H9 (cell line): ENCODE data around the gene SHISA3. TPM values are rescaled to one million over a fixed set of nuclear protein-coding genes. Genes with fewer than 3 reads are reported as not detected.

Experiments used
- DNase-seq: peaks from one replicate; pipeline ENCODE4 v3.0.0-alpha.2; 2017
- H2AFZ ChIP-seq: one replicate; pipeline ENCODE4 v1.6.1; 2013; ENCODE audit warnings: mild to moderate bottlenecking, low read length, control low read depth, moderate library complexity
- H2AK5ac ChIP-seq: 2 replicates; pipeline ENCODE4 v1.6.1; 2013; ENCODE audit warnings: low read length, control low read depth, mixed read lengths; ENCODE audit not compliant: insufficient read length
- H2BK120ac ChIP-seq: one replicate; pipeline ENCODE4 v1.6.1; 2013; ENCODE audit warnings: low read depth, mild to moderate bottlenecking, low read length, control low read depth, inconsistent platforms; ENCODE audit not compliant: poor library complexity, severe bottlenecking
- H2BK12ac ChIP-seq: 2 replicates; pipeline ENCODE4 v1.6.1; 2013; ENCODE audit warnings: low read length, control low read depth, mixed read lengths, low read depth; ENCODE audit not compliant: insufficient read length
- H2BK15ac ChIP-seq: 2 replicates; pipeline ENCODE4 v1.6.1; 2013; ENCODE audit warnings: low read depth, low read length, control low read depth
- H2BK20ac ChIP-seq: one replicate; pipeline ENCODE4 v1.6.1; 2013; ENCODE audit warnings: low read depth, mild to moderate bottlenecking, low read length, control low read depth, inconsistent platforms; ENCODE audit not compliant: poor library complexity, severe bottlenecking
- H2BK5ac ChIP-seq: 2 replicates; pipeline ENCODE4 v1.6.1; 2013; ENCODE audit warnings: low read length, control low read depth, mixed read lengths; ENCODE audit not compliant: insufficient read length
- H3K14ac ChIP-seq: 2 replicates; pipeline ENCODE4 v1.6.1; 2013; ENCODE audit warnings: low read length, control low read depth; ENCODE audit not compliant: insufficient read depth
- H3K18ac ChIP-seq: 2 replicates; pipeline ENCODE4 v1.6.1; 2013; ENCODE audit warnings: low read depth, mild to moderate bottlenecking, mixed read lengths, low read length, control low read depth; ENCODE audit not compliant: insufficient read length
- H3K23ac ChIP-seq: 2 replicates; pipeline ENCODE4 v1.6.1; 2013; ENCODE audit warnings: low read length, control low read depth, mixed read lengths, low read depth; ENCODE audit not compliant: insufficient read length
- H3K23me2 ChIP-seq: 2 replicates; pipeline ENCODE4 v1.6.1; 2013; ENCODE audit warnings: low read depth, mild to moderate bottlenecking, mixed read lengths, low read length, control low read depth; ENCODE audit not compliant: insufficient read length, poor library complexity, severe bottlenecking
- H3K27ac ChIP-seq: 2 replicates; pipeline ENCODE4 v1.5.1; 2013; ENCODE audit warnings: low read length, control low read depth, mixed read lengths, low read depth; ENCODE audit not compliant: insufficient read length
- H3K27me3 ChIP-seq: 2 replicates; pipeline ENCODE4 v1.6.1; 2013; ENCODE audit warnings: low read length, control low read depth, inconsistent platforms; ENCODE audit not compliant: insufficient read depth
- H3K4ac ChIP-seq: 2 replicates; pipeline ENCODE4 v1.6.1; 2013; ENCODE audit warnings: low read depth, mild to moderate bottlenecking, control low read depth, inconsistent platforms, low read length, moderate library complexity
- H3K4me1 ChIP-seq: 2 replicates; pipeline ENCODE4 v1.6.1; 2013; ENCODE audit warnings: low read length, control low read depth, inconsistent platforms; ENCODE audit not compliant: insufficient read depth
- H3K4me2 ChIP-seq: 2 replicates; pipeline ENCODE4 v1.6.1; 2013; ENCODE audit warnings: low read length, control low read depth, mixed read lengths; ENCODE audit not compliant: insufficient read length, insufficient read depth
- H3K56ac ChIP-seq: 2 replicates; pipeline ENCODE4 v1.6.1; 2013; ENCODE audit warnings: low read depth, mild to moderate bottlenecking, mixed read lengths, low read length, control low read depth; ENCODE audit not compliant: insufficient read length
- H3K79me1 ChIP-seq: 2 replicates; pipeline ENCODE4 v1.6.1; 2013; ENCODE audit warnings: low read depth, mild to moderate bottlenecking, moderate library complexity, low read length, control low read depth, inconsistent platforms; ENCODE audit not compliant: insufficient read depth, poor library complexity, severe bottlenecking
- H3K79me2 ChIP-seq: 2 replicates; pipeline ENCODE4 v1.6.1; 2013; ENCODE audit warnings: low read length, control low read depth, inconsistent platforms; ENCODE audit not compliant: insufficient read depth
- H3K9ac ChIP-seq: 2 replicates; pipeline ENCODE4 v1.6.1; 2013; ENCODE audit warnings: low read length, control low read depth, mixed read lengths; ENCODE audit not compliant: insufficient read length; ENCODE audit errors: extremely low read depth
- H3K9me3 ChIP-seq: one replicate; pipeline ENCODE4 v1.6.1; 2013; ENCODE audit warnings: low read depth, low read length, inconsistent platforms; ENCODE audit not compliant: control insufficient read depth
- H3T11ph ChIP-seq: one replicate; pipeline ENCODE4 v1.6.1; 2013; ENCODE audit warnings: mild to moderate bottlenecking, low read length, control low read depth, inconsistent platforms
- H4K20me1 ChIP-seq: one replicate; pipeline ENCODE4 v1.6.1; 2013; ENCODE audit not compliant: control insufficient read depth, insufficient read length, insufficient read depth
- H4K5ac ChIP-seq: 2 replicates; pipeline ENCODE4 v1.6.1; 2013; ENCODE audit warnings: low read depth, mild to moderate bottlenecking, mixed read lengths, low read length, control low read depth; ENCODE audit not compliant: insufficient read length
- H4K8ac ChIP-seq: replicated peaks from 2 replicates; pipeline ENCODE4 v1.6.1; 2013; ENCODE audit warnings: low read length, control low read depth, mixed read lengths, low read depth; ENCODE audit not compliant: insufficient read length
- H4K91ac ChIP-seq: 2 replicates; pipeline ENCODE4 v1.6.1; 2013; ENCODE audit warnings: low read depth, mild to moderate bottlenecking, moderate library complexity, mixed read lengths, low read length, control low read depth; ENCODE audit not compliant: insufficient read length
- H3K27ac Mint-ChIP-seq, 3 experiments: 2 replicates in 2 of 3; 3 replicates in 1 of 3; pipeline ENCODE4 v1.8.0; 2020 to 2021; ENCODE audit warnings: mixed read lengths in 3 of 3, mild to moderate bottlenecking in 1 of 3, moderate library complexity in 1 of 3
- H3K27me3 Mint-ChIP-seq: 2 replicates; pipeline ENCODE4 v1.8.0; 2021; ENCODE audit warnings: low read depth, mild to moderate bottlenecking, moderate library complexity, mixed read lengths
- H3K36me3 Mint-ChIP-seq, 3 experiments: 2 replicates in 2 of 3; 3 replicates in 1 of 3; pipeline ENCODE4 v1.8.0; 2020 to 2021; ENCODE audit warnings: low read depth in 3 of 3, mixed read lengths in 3 of 3; ENCODE audit not compliant: insufficient read depth in 1 of 3
- H3K4me1 Mint-ChIP-seq, 2 experiments: 2 replicates each; pipeline ENCODE4 v1.8.0; 2020; ENCODE audit warnings: mixed read lengths in 2 of 2
- H3K4me3 Mint-ChIP-seq, 2 experiments: 2 replicates in 1 of 2; 3 replicates in 1 of 2; pipeline ENCODE4 v1.8.0; 2020 to 2021; ENCODE audit warnings: mild to moderate bottlenecking in 2 of 2, mixed read lengths in 2 of 2, moderate library complexity in 1 of 2
- H3K9me3 Mint-ChIP-seq, 2 experiments: 2 replicates in 1 of 2; 3 replicates in 1 of 2; pipeline ENCODE4 v1.8.0; 2020; ENCODE audit warnings: mild to moderate bottlenecking in 2 of 2, mixed read lengths in 2 of 2, moderate library complexity in 1 of 2
- CTCF ChIP-seq: fragments of 200-600 bp; sonication (generic); conservative IDR thresholded peaks from 3 replicates; pipeline ENCODE4 v1.8.0; 2021; ENCODE audit warnings: antibody characterized with exemption, mild to moderate bottlenecking
- WGBS: extraction: QIAGEN DNeasy Blood & Tissue Kit; methylation state at CpG from one replicate; pipeline ENCODE4 v1.1.7; 2013; ENCODE audit warnings: missing lambda C conversion rate, low lambda C conversion rate, mixed read lengths; ENCODE audit not compliant: insufficient read length; ENCODE audit errors: extremely low coverage; 5-methylcytosine and 5-hydroxymethylcytosine counted together
- total RNA-seq: library from RNA; stranded (reverse); gene quantifications from 2 replicates; pipeline ENCODE4 v1.2.1, GENCODE V29; 2021

The SHISA3 gene
- total RNA-seq, 1 experiment from 2014 or later = 1.7 TPM

DNA sequence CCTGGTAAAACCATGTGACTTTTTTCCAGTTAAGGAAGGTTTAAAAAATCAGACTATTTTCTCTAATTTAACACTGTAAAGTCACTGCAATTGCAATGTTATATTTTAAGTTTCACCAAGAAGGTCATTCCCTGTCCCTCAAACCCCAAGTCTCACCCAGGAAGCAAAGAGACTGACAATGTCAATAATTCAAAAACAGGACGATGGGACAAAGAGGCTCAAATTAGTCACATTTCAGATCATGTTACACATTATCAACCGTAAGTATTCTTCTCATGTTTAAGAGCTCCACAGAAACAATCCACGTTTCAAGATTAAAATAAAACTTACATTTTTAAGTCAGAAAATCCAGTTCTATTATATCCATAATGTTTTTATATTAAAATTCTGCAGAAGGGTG is 13.2 kb downstream of the SHISA3 start:
- Histone ChIP-seq H3K4ac (no peak overlapping the region), H2BK120ac (no peak overlapping the region), H2BK20ac (no peak overlapping the region), H2BK5ac (no peak overlapping the region), H2AFZ (no peak overlapping the region), H3K9ac (no peak overlapping the region), H4K5ac (no peak overlapping the region), H3K4me2 (no peak overlapping the region), H3K56ac (no peak overlapping the region), H3K18ac (no peak overlapping the region), H3K23me2 (no peaks in the 10 kb centered on the region), H2BK15ac (no peak overlapping the region), H4K91ac (no peak overlapping the region), H2AK5ac (no peak overlapping the region), H3K14ac (no peak overlapping the region), H3K27me3 (no peaks in the 10 kb centered on the region), H2BK12ac (no peak overlapping the region), H4K20me1 (no peaks in the 10 kb centered on the region), H3K79me2 (no peaks in the 10 kb centered on the region), H3K4me1 (no peaks in the 10 kb centered on the region; the same call in 1 of the 2 replicates), H4K8ac (no peak overlapping the region), H3T11ph (no peak overlapping the region), H3K79me1 (no peaks in the 10 kb centered on the region), H3K23ac (no peak overlapping the region), H3K9me3 (no peaks in the 10 kb centered on the region), H3K27ac (no peak overlapping the region)
- DNase-seq = no peak
- Mint-ChIP-seq H3K36me3 (no peaks in the 10 kb centered on the region), H3K4me3 (no peak overlapping the region), H3K27ac (no peak overlapping the region), H3K27me3 (peaks cover 21% of the 10 kb centered on the region), H3K9me3 (no peaks in the 10 kb centered on the region), H3K4me1 (peaks cover 15 to 24% of the 10 kb centered on the region in 2 experiments)
- no peak for TF ChIP-seq CTCF
- WGBS = no CpG with 5 or more reads among the region's 3 CpGs
